HUES48 (cell line): ENCODE data around the gene AMBRA1.
A peak's percentile ranks its signal among the peaks of the same experiment; 100 is the strongest.

Experiments used
- H3K27ac ChIP-seq: one replicate; pipeline ENCODE4 v1.7.0; 2013; ENCODE audit warnings: low read depth, low read length, inconsistent platforms
- H3K27me3 ChIP-seq: 2 replicates; pipeline ENCODE4 v1.6.1; 2013; ENCODE audit warnings: mild to moderate bottlenecking, low read length; ENCODE audit not compliant: control insufficient read depth, insufficient read depth
- H3K36me3 ChIP-seq: 2 replicates; pipeline ENCODE4 v1.6.1; 2013; ENCODE audit warnings: low read length; ENCODE audit not compliant: control insufficient read depth, insufficient read depth
- H3K4me1 ChIP-seq: 2 replicates; pipeline ENCODE4 v1.6.1; 2013; ENCODE audit warnings: mild to moderate bottlenecking, low read length; ENCODE audit not compliant: control insufficient read depth, insufficient read depth
- H3K4me3 ChIP-seq: 2 replicates; pipeline ENCODE4 v1.5.1; 2013; ENCODE audit warnings: mild to moderate bottlenecking, low read depth, low read length
- H3K9ac ChIP-seq: 2 replicates; pipeline ENCODE4 v1.6.1; 2013; ENCODE audit warnings: mild to moderate bottlenecking, low read depth, low read length, moderate library complexity
- H3K9me3 ChIP-seq: 2 replicates; pipeline ENCODE4 v1.6.1; 2013; ENCODE audit warnings: low read length; ENCODE audit not compliant: control insufficient read depth, insufficient read depth

AMBRA1 gene

GRCh38 chr11:46615756-46616155 is 21.9 kb upstream of the AMBRA1 start:
- no peaks in the 10 kb centered on the region for H3K36me3 ChIP-seq
- no peaks in the 10 kb centered on the region for H3K27me3 ChIP-seq
- H3K4me3 ChIP-seq: 0 out of 2 replicates have a peak overlapping the region, but pooled peaks have one; percentile 93
- peaks cover 10% of the 10 kb centered on the region for H3K4me1 ChIP-seq
- no peaks in the 10 kb centered on the region for H3K9me3 ChIP-seq
- no peak overlapping the region for H3K27ac ChIP-seq
- no peak overlapping the region for H3K9ac ChIP-seq

- Histone ChIP-seq H3K9me3 (no peaks in the 10 kb centered on the region), H3K36me3 (no peaks in the 10 kb centered on the region), H3K27me3 (no peaks in the 10 kb centered on the region), H3K9ac (no peak overlapping the region), H3K4me3 (no peak overlapping the region), H3K4me1 (0 out of 2 replicates have a peak, but pooled peaks cover 3% of the 10 kb centered on the region), H3K27ac (no peak overlapping the region)
These were observed 18.5 kb upstream of the AMBRA1 start for GRCh38 chr11:46612326-46612725.

- H3K9ac ChIP-seq: no peak overlapping the region
- no peak overlapping the region for H3K27ac ChIP-seq
- no peaks in the 10 kb centered on the region for H3K9me3 ChIP-seq
- no peak overlapping the region for H3K4me3 ChIP-seq
- 0 out of 2 replicates have a peak, but pooled peaks cover 3% of the 10 kb centered on the region for H3K4me1 ChIP-seq
- H3K36me3 ChIP-seq: no peaks in the 10 kb centered on the region
- no peaks in the 10 kb centered on the region for H3K27me3 ChIP-seq
These were observed 17.9 kb upstream of the AMBRA1 start for GRCh38 chr11:46611526-46612304.

- Histone ChIP-seq H3K9ac (no peak overlapping the region), H3K9me3 (no peaks in the 10 kb centered on the region), H3K4me1 (no peaks in the 10 kb centered on the region), H3K27ac (no peak overlapping the region), H3K27me3 (no peaks in the 10 kb centered on the region), H3K36me3 (no peaks in the 10 kb centered on the region), H3K4me3 (no peak overlapping the region)
These were observed 15.6 kb upstream of the AMBRA1 start for GRCh38 chr11:46609386-46609785.

- no peaks in the 10 kb centered on the region for H3K27me3 ChIP-seq
- H3K4me3 ChIP-seq: no peak overlapping the region
- no peaks in the 10 kb centered on the region for H3K9me3 ChIP-seq
- H3K27ac ChIP-seq: no peak overlapping the region
- no peaks in the 10 kb centered on the region for H3K4me1 ChIP-seq
- H3K9ac ChIP-seq: no peak overlapping the region
- H3K36me3 ChIP-seq: no peaks in the 10 kb centered on the region
These were observed 13.7 kb upstream of the AMBRA1 start for GRCh38 chr11:46607516-46607915.

- H3K4me3 ChIP-seq: no peak overlapping the region
- no peaks in the 10 kb centered on the region for H3K4me1 ChIP-seq
- H3K27ac ChIP-seq: no peak overlapping the region
- no peak overlapping the region; the same call in 1 of the 2 replicates for H3K9ac ChIP-seq
- no peaks in the 10 kb centered on the region for H3K36me3 ChIP-seq
- H3K9me3 ChIP-seq: no peaks in the 10 kb centered on the region
- no peaks in the 10 kb centered on the region for H3K27me3 ChIP-seq
These were observed 11.0 kb upstream of the AMBRA1 start for GRCh38 chr11:46604796-46605195.

- no peak overlapping the region for H3K4me3 ChIP-seq
- H3K27ac ChIP-seq: no peak overlapping the region
These were observed 10.0 kb upstream of the AMBRA1 start for GRCh38 chr11:46603704-46604308.

GRCh38 chr11:46601129-46601528 is 7.3 kb upstream of the AMBRA1 start:
- Histone ChIP-seq H3K9ac (no peak overlapping the region), H3K4me3 (no peak overlapping the region), H3K4me1 (no peaks in the 10 kb centered on the region), H3K36me3 (no peaks in the 10 kb centered on the region), H3K9me3 (no peaks in the 10 kb centered on the region), H3K27ac (no peak overlapping the region), H3K27me3 (no peaks in the 10 kb centered on the region)

More at GRCh38 chr11:46603704-46604308, 10.0 kb upstream of the AMBRA1 start:
- Histone ChIP-seq H3K9ac (no peak overlapping the region), H3K27me3 (no peaks in the 10 kb centered on the region), H3K4me1 (no peaks in the 10 kb centered on the region), H3K9me3 (no peaks in the 10 kb centered on the region), H3K36me3 (no peaks in the 10 kb centered on the region)

GRCh38 chr11:46600194-46600960 is 6.6 kb upstream of the AMBRA1 start:
- Histone ChIP-seq H3K27ac (no peak overlapping the region), H3K27me3 (no peaks in the 10 kb centered on the region), H3K4me1 (no peaks in the 10 kb centered on the region), H3K4me3 (no peak overlapping the region), H3K9me3 (no peaks in the 10 kb centered on the region), H3K36me3 (no peaks in the 10 kb centered on the region), H3K9ac (no peak overlapping the region)

GRCh38 chr11:46599340-46600193 is 5.7 kb upstream of the AMBRA1 start:
- peaks cover 2% of the 10 kb centered on the region; the same call in 1 of the 2 replicates for H3K4me1 ChIP-seq
- no peak overlapping the region for H3K4me3 ChIP-seq
- no peaks in the 10 kb centered on the region for H3K27me3 ChIP-seq
- no peaks in the 10 kb centered on the region for H3K9me3 ChIP-seq
- H3K27ac ChIP-seq: no peak overlapping the region
- no peaks in the 10 kb centered on the region for H3K36me3 ChIP-seq
- H3K9ac ChIP-seq: no peak overlapping the region
